Measurements from ENCODE around the gene TMSB10.
A peak's percentile ranks its signal among the peaks of the same experiment; 100 is the strongest.
"Not testable (repeated sequence)": the region's sequence is repeated elsewhere in the genome, so short reads cannot be mapped to it uniquely, and the experiment has no call there.

Gene TMSB10

DNA sequence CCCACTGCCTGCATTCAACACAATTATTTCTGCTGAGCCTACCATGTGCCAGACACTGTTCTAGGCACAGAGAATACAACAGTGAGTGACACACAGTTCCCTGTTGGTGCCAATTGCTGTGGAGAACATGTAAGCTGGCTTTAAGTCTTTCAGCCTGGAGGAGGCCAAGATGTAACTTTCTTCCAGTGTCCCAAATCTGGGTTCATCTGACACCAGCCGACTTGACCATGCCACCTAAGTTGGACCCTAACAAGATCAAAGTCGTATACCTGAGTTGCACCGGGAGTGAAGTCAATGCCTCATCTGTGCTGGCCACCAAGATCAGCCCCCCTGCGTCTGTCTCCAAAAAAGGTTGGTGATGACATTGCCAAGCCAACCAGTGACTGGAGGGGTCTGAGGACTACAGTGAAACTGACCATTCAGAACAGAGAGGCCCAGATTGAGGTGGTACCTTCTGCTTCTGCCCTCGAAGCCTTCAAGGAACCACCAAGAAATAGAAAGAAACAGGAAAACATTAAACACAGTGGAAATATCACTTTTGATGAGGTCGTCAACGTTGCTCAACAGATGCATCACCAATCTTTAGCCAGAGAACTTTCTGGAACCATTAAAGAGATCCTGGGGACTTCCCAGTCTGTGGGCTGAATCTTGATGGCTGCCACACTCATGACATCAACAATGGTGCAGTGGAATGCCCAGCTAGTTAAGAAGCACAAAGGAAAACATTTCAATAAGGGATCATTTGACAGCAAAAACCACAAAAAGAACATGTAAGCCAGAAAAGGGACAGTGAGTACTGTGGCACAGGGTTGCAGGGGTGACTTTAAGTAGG lies 30.9 kb upstream of the TMSB10 start:
- no peak for DNase-seq
- TF ChIP-seq GATA1 (IDR thresholded peaks at IDR 0.05; ENCODE audit: low read depth, low read length) (no peak), POLR2A (IDR thresholded peaks at IDR 0.05; ENCODE audit: low read length) (no peak)

DNA sequence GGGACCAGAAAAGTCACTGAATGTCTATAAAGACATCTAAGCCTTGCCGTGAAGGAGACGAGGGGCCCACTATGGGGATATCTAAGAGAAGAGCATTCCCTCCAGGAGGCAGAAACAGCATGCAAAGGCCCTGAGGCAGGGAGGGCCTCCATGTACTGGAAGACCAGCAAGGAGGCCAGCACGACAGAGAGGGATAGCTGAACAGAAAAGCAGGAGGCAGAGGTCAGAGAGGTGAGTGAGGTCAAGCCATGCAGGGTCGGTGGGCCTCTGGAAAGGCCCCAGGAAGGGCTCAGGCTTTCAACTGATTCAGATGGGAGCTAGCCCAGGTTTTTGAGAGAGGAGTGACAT lies 30.3 kb upstream of the TMSB10 start:
- DNase-seq: no peak
- TF ChIP-seq GATA1 (IDR thresholded peaks at IDR 0.05; ENCODE audit: low read depth, low read length): no peak
- TF ChIP-seq POLR2A (IDR thresholded peaks at IDR 0.05; ENCODE audit: low read length): no peak

DNA sequence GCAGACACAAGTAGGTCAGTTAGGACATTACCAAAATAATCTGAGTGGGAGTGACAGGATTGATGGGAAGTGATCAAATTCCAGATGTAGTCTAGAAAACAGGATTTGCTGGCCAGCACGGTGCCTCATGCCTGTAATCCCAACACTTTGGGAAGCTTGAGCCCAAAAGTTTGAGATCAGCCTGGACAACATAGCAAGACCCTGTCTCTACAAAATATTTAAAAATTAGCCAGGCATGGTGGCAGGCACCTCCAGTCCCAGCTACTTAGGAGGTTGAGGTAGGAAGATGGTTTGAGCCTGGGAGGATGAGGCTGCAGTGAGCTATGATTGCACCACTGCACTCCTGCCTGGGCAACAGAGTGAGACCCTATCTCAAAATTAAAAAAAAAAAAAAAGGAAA lies 29.8 kb upstream of the TMSB10 start:
- DNase-seq: not testable (repeated sequence)

GRCh38 chr2:84876369-84876768 lies 29.1 kb upstream of the TMSB10 start:
- no peak for DNase-seq
- no peak for TF ChIP-seq GATA1 (IDR thresholded peaks at IDR 0.05; ENCODE audit: low read depth, low read length)
- no peak for TF ChIP-seq POLR2A (IDR thresholded peaks at IDR 0.05; ENCODE audit: low read length)

DNA sequence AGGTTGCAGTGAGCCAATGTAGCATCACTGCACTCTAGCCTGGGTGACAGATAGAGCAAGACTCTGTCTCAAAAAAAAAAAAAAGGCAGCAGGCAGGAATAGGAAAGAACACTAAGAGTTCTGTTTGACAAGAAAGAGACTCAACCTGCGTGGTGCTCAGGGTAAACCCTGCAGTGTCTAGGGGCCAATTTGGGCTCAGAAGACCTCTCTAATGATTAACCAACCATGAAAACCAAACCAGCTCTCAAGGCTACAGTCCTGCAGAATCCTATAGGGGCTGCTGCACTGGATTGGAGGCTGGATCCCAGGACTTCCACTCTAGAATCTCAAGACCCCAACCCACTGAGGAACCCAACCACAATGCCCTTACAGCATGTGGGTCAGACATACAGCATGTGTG lies 27.0 kb upstream of the TMSB10 start:
- TF ChIP-seq POLR2A (IDR thresholded peaks at IDR 0.05; ENCODE audit: low read length) (no peak), GATA1 (IDR thresholded peaks at IDR 0.05; ENCODE audit: low read depth, low read length) (no peak)
- DNase-seq: no peak

DNA sequence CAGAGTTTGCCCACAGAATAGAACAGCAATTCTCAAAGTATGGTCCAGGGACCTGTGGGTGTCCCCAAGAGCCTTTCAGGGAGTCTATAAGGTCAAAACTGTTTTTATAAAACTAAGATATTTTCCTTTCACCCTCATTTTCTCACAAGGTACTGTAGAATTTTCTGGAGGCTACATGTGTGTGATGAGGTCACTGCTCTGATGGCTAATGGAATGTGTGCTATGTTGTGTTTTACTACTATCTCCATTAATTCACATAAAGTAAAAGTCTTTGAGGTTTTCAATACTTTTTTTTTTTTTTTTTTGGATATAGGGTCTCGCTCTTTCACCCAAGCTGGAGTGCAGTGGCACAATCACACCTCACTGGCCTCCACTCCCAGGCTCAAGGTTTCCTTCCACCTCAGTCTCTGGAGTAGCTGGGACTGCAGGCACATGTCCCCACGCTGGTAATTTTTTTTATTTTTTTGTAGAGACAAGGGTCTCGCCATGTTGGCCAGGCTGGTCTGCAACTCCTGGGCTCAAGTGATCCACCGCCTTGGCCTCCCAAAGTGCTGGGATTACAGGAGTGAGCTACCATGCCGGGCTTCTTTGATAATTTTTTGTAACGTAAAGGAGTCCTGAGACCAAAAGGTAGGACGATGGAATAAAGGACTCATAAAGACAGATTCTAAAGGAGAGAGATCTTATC lies 26.4 kb upstream of the TMSB10 start:
- TF ChIP-seq GATA1 (IDR thresholded peaks at IDR 0.05; ENCODE audit: low read depth, low read length): no peak
- DNase-seq: no peak

DNA sequence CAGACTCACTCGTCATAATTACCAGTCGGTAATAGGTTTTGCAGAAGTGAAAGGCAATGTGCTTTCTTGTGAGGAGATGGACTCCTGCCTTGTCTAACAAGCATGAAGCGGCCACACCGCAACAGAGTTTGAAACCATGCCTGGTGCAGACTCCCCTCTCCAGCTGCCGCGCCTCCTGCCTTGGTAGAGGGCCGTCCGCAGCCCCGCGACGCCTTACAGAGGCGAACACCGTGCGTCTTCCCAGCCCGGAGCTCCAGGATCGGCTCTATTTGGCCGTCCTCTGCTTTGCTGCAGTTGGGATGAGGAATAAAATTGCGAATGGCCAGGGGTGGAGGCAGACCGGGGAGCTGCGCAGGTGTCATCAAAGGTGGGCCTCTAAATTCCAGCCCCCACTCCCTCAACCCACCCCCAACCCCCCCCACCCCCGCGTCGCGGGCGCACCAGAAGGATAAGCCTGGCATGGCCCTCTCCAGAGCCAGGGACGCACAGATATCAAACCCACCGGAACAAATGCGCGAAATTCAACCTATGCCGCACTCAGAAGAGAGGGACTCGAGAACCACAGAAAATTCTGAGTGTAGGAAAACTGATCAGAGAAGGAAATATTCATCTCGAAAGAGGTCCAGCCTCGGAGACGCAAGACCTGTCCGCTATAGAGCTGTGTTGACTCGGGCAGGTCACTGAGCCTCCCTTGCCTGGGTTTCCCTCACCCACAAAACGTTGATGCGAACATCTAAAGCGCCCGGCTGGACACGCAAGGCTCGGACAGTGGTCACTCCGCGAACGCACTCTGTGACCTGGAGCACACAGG lies 25.7 kb upstream of the TMSB10 start:
- TF ChIP-seq GATA1 (IDR thresholded peaks at IDR 0.05; ENCODE audit: low read depth, low read length) (no peak), POLR2A (IDR thresholded peaks at IDR 0.05; ENCODE audit: low read length) (no peak)
- no peak for DNase-seq

DNA sequence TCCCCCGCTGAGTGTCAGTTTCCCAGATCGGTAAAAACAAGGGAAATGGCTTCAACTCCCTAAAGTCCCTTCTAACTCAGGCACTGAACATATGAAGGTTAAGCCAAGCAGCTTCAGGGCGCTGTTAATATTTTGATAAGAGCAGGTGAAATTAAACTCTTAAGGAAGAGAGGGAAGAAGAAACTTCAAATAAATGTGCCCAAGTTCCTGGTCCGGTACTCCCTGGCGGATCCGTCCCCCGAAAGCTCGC lies 25.1 kb upstream of the TMSB10 start:
- TF ChIP-seq POLR2A (IDR thresholded peaks at IDR 0.05; ENCODE audit: low read length) (no peak), GATA1 (IDR thresholded peaks at IDR 0.05; ENCODE audit: low read depth, low read length) (no peak)
- no peak for DNase-seq

- peak in 1 of 2 experiments; percentile 13 for DNase-seq
- no peak for TF ChIP-seq GATA1 (IDR thresholded peaks at IDR 0.05; ENCODE audit: low read depth, low read length)
- TF ChIP-seq POLR2A (IDR thresholded peaks at IDR 0.05; ENCODE audit: low read length): no peak
These were observed 24.6 kb upstream of the TMSB10 start, which contains the start of gene TRABD2A for GRCh38 chr2:84880645-84881521. TRABD2A (minus strand) TSS chr2:84881084; CDS start chr2:84881039, 45 bp downstream.

- no peak for TF ChIP-seq POLR2A (IDR thresholded peaks at IDR 0.05; ENCODE audit: low read length)
- DNase-seq: peak; percentile 68 to 73
These were observed 23.7 kb upstream of the TMSB10 start for GRCh38 chr2:84881581-84882413.

DNA sequence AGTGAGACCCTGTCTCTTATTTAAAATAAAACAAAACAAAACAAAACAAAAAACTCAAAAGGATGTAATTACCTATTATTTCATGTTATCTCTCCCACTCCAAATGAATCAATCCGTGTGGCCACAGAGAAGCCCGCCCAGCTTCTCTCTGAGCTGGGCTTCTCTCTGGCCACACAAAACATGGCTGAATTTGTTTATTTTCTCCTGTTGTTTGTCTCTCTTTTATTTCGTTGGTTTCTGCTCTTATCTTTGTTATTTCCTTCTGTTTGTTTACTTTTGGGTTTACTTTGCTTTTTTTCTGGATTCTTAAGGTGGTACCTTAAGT lies 23.1 kb upstream of the TMSB10 start:
- TF ChIP-seq GATA1 (IDR thresholded peaks at IDR 0.05; ENCODE audit: low read depth, low read length) (no peak), POLR2A (IDR thresholded peaks at IDR 0.05; ENCODE audit: low read length) (no peak)
- DNase-seq: no peak

DNA sequence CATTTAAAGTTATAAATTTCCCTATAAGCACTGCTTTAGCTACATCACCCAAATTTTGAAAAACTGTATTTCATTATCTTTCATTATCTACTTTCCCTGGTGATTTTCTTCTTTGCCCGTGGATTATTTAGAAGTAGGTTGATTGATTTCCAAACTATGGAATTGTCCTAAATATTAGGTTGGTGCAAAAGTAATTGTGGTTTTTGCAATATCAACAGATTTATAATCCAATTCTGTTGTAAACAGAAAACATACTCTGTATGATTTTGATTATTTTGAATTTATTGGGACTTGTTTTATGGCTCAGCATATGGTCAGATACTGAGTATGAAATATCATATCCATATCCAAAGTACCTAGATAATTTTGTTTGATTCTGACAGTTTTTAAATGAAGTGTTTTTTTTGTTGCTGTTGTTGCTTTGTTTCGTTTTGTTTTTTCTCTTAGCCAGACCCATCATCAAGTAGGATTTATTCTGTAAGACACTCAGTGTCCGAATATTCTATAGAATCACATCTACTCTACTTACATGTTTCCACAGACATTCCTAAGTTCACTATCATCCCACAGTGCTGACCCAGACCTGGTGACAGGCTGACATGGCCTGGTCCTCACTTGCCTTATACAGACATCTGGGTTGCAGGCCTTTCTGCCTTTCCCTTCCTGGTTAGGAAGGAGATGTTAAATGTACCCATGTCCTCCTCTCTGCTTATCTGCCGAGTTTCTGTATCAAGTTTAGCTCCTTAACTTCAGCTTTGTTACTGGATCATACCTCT lies 22.5 kb upstream of the TMSB10 start:
- DNase-seq: no peak

More for the DNA sequence above, 22.5 kb upstream of the TMSB10 start:
- TF ChIP-seq GATA1 (IDR thresholded peaks at IDR 0.05; ENCODE audit: low read depth, low read length) (no peak), POLR2A (IDR thresholded peaks at IDR 0.05; ENCODE audit: low read length) (no peak)

Data from erythroblast (primary cell).